ENCODE measurements around the gene ADIPOR2.
A peak's percentile ranks its signal among the peaks of the same experiment; 100 is the strongest.

ADIPOR2 gene

GRCh38 chr12:1804545-1805332 lies 113.9 kb downstream of the ADIPOR2 start:
- Histone ChIP-seq H3K36me3 (ENCODE audit: insufficient read depth, insufficient read length, low read length) (no peaks in the 10 kb centered on the region), H3K9me3 (ENCODE audit: insufficient read depth, low read length) (peaks cover 6% of the 10 kb centered on the region; the same call in 1 of the 2 replicates), H3K4me1 (ENCODE audit: insufficient read depth, insufficient read length) (peaks cover 22% of the 10 kb centered on the region), H3K27me3 (ENCODE audit: insufficient read depth, insufficient read length) (no peaks in the 10 kb centered on the region), H3K9ac (ENCODE audit: insufficient read length, low read depth) (peak overlapping the region; percentile 33), H3K4me3 (ENCODE audit: insufficient read length, low read depth) (no peak overlapping the region)
- DNase-seq (ENCODE audit: low read depth, low spot score), result peak; percentile 99
- TF ChIP-seq YY1 (IDR thresholded peaks at IDR 0.05; ENCODE audit: insufficient read depth, insufficient read length) (peak; percentile 91), ZNF274 (IDR thresholded peaks at IDR 0.05; ENCODE audit: low read depth, low read length) (no peak), SUZ12 (IDR thresholded peaks at IDR 0.05; ENCODE audit: extremely low read depth, insufficient read depth, insufficient read length) (no peak)

- Histone ChIP-seq H3K4me3 (ENCODE audit: insufficient read length, low read depth) (no peak overlapping the region), H3K9me3 (ENCODE audit: insufficient read depth, low read length) (peaks cover 6% of the 10 kb centered on the region; the same call in 1 of the 2 replicates), H3K27me3 (ENCODE audit: insufficient read depth, insufficient read length) (no peaks in the 10 kb centered on the region), H3K4me1 (ENCODE audit: insufficient read depth, insufficient read length) (peaks cover 16% of the 10 kb centered on the region), H3K36me3 (ENCODE audit: insufficient read depth, insufficient read length, low read length) (no peaks in the 10 kb centered on the region), H3K9ac (ENCODE audit: insufficient read length, low read depth) (no peak overlapping the region)
- no peak for TF ChIP-seq SUZ12 (IDR thresholded peaks at IDR 0.05; ENCODE audit: extremely low read depth, insufficient read depth, insufficient read length)
- TF ChIP-seq ZNF274 (IDR thresholded peaks at IDR 0.05; ENCODE audit: low read depth, low read length), result no peak
- TF ChIP-seq YY1 (IDR thresholded peaks at IDR 0.05; ENCODE audit: insufficient read depth, insufficient read length), result no peak
- no peak for DNase-seq (ENCODE audit: low read depth, low spot score)
These were observed 114.7 kb downstream of the ADIPOR2 start for GRCh38 chr12:1805441-1806081.

- peaks cover 13% of the 10 kb centered on the region for H3K4me1 ChIP-seq (ENCODE audit: insufficient read depth, insufficient read length)
- TF ChIP-seq YY1 (IDR thresholded peaks at IDR 0.05; ENCODE audit: insufficient read depth, insufficient read length) (no peak), ZNF274 (IDR thresholded peaks at IDR 0.05; ENCODE audit: low read depth, low read length) (no peak), SUZ12 (IDR thresholded peaks at IDR 0.05; ENCODE audit: extremely low read depth, insufficient read depth, insufficient read length) (no peak)
- no peaks in the 10 kb centered on the region for H3K36me3 ChIP-seq (ENCODE audit: insufficient read depth, insufficient read length, low read length)
- no peak overlapping the region for H3K4me3 ChIP-seq (ENCODE audit: insufficient read length, low read depth)
- H3K9ac ChIP-seq (ENCODE audit: insufficient read length, low read depth), result no peak overlapping the region
- peaks cover 6% of the 10 kb centered on the region; the same call in 1 of the 2 replicates for H3K9me3 ChIP-seq (ENCODE audit: insufficient read depth, low read length)
- no peak for DNase-seq (ENCODE audit: low read depth, low spot score)
- no peaks in the 10 kb centered on the region for H3K27me3 ChIP-seq (ENCODE audit: insufficient read depth, insufficient read length)
These were observed 115.6 kb downstream of the ADIPOR2 start for GRCh38 chr12:1806301-1807086.

GRCh38 chr12:1807087-1807860 lies 116.4 kb downstream of the ADIPOR2 start:
- peaks cover 13% of the 10 kb centered on the region for H3K4me1 ChIP-seq (ENCODE audit: insufficient read depth, insufficient read length)
- H3K36me3 ChIP-seq (ENCODE audit: insufficient read depth, insufficient read length, low read length), result no peaks in the 10 kb centered on the region
- no peak overlapping the region for H3K9ac ChIP-seq (ENCODE audit: insufficient read length, low read depth)
- no peak for DNase-seq (ENCODE audit: low read depth, low spot score)
- H3K27me3 ChIP-seq (ENCODE audit: insufficient read depth, insufficient read length), result no peaks in the 10 kb centered on the region
- H3K4me3 ChIP-seq (ENCODE audit: insufficient read length, low read depth), result no peak overlapping the region
- no peak for TF ChIP-seq ZNF274 (IDR thresholded peaks at IDR 0.05; ENCODE audit: low read depth, low read length)
- no peak for TF ChIP-seq YY1 (IDR thresholded peaks at IDR 0.05; ENCODE audit: insufficient read depth, insufficient read length)
- TF ChIP-seq SUZ12 (IDR thresholded peaks at IDR 0.05; ENCODE audit: extremely low read depth, insufficient read depth, insufficient read length), result no peak
- peaks cover 6% of the 10 kb centered on the region; the same call in 1 of the 2 replicates for H3K9me3 ChIP-seq (ENCODE audit: insufficient read depth, low read length)

GRCh38 chr12:1808036-1808797 lies 117.3 kb downstream of the ADIPOR2 start:
- Histone ChIP-seq H3K4me3 (ENCODE audit: insufficient read length, low read depth) (no peak overlapping the region), H3K9me3 (ENCODE audit: insufficient read depth, low read length) (peaks cover 6% of the 10 kb centered on the region; the same call in 1 of the 2 replicates), H3K9ac (ENCODE audit: insufficient read length, low read depth) (no peak overlapping the region), H3K27me3 (ENCODE audit: insufficient read depth, insufficient read length) (no peaks in the 10 kb centered on the region), H3K36me3 (ENCODE audit: insufficient read depth, insufficient read length, low read length) (no peaks in the 10 kb centered on the region), H3K4me1 (ENCODE audit: insufficient read depth, insufficient read length) (peaks cover 17% of the 10 kb centered on the region)
- DNase-seq (ENCODE audit: low read depth, low spot score), result no peak
- TF ChIP-seq ZNF274 (IDR thresholded peaks at IDR 0.05; ENCODE audit: low read depth, low read length) (no peak), YY1 (IDR thresholded peaks at IDR 0.05; ENCODE audit: insufficient read depth, insufficient read length) (no peak), SUZ12 (IDR thresholded peaks at IDR 0.05; ENCODE audit: extremely low read depth, insufficient read depth, insufficient read length) (no peak)
